ENCODE results near the gene NUP62. TPM values are rescaled to one million over a fixed set of nuclear protein-coding genes. Genes with fewer than 3 reads are reported as not detected.

Gene NUP62, protein sequence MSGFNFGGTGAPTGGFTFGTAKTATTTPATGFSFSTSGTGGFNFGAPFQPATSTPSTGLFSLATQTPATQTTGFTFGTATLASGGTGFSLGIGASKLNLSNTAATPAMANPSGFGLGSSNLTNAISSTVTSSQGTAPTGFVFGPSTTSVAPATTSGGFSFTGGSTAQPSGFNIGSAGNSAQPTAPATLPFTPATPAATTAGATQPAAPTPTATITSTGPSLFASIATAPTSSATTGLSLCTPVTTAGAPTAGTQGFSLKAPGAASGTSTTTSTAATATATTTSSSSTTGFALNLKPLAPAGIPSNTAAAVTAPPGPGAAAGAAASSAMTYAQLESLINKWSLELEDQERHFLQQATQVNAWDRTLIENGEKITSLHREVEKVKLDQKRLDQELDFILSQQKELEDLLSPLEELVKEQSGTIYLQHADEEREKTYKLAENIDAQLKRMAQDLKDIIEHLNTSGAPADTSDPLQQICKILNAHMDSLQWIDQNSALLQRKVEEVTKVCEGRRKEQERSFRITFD
- 57.1 and 57.3 TPM in 2 replicates for total RNA-seq

DNA sequence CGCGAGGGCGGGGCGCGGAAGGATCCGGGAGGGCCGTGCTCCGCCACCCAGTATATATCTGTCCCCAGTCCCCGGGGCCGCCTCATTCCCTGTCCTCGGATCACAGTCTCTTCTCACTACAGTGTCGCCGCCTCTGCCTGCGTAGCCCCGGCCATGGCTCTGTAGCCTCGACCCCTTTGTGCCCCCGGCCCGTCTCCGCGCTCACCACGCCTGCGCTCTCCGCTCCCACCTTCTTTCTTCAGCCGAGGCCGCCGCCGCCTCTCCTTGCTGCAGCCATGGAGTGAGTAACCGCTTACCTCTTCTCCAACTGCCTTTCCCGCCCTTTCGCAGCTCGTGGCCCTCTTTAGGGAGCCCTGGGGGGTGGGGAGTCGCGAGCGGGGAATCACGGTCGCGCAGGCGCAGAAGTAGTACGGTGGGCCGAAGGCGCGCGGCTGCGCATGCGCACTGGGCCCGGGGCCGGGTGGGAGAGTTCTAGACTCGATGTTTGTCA lies at the start of gene NUP62, which contains the start of gene ATF5:
TSS of gene NUP62 (minus strand) at position 384 of the 490 bp plus-strand sequence. CDS start 19,697 bp downstream, outside the sequence.
TSS of gene ATF5 (plus strand) at position 85 of the 490 bp plus-strand sequence. CDS start 1,646 bp downstream, outside the sequence.

DNA sequence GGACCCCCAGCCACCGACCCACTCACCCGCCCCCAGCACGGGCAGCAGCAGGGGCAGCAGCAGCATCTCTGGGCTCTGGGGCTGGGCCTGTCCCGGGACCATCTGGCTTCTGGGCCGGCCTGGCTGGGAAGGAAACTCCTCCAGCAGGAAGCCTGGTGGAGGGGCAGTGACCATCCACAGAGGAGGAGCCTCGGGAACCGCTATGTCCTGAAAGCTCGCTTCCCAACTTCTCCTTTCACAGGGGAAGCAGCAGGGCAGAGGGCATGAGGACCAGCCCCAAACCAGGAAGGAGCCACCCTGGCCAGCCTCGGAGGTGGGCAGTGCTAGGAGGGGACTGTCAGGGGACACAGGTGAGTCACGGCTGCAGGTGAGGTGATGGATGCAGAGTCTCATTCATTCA lies 31.7 kb upstream of the NUP62 start, which contains the start of gene SIGLEC11:
TSS of gene SIGLEC11 (minus strand) at position 193 of the 400 bp plus-strand sequence. CDS start at position 102, 91 bp downstream.

DNA sequence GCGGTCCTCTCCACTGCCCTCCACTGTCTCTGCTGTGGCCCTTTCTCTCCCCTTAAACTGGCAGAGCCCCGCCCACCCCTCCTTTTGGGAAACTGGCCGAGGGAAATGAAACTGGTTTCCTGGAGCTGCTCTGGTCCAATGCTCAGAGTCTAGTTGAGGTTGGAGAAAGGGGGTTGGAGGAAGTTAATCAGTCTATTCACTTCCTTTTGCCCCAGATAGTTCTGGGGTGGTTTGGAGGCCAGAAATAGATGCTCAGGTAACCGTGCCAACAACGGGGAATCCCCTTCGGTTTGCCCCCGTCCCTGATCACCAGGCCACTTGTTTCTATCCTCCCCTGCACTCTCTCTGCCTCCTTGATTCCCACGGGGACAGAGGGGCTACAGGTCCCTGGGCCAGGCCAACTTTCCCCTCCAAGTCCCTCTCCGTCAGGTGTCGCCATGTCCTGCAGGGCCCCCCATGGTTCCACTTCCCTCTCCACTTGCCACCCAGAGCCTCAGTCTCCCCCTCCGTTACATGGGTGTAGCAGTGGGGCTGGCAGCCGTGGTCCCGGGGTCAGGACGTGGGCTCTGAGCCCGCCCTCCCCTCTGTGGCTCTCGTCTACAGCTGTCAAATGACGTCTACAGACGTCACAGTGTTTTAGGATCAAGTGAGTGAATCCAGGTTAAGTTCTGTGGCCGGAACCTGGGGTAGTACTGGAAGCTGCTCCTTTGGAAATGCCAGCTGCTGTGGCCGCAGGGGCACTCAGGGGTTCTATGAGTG lies 32.3 kb downstream of the NUP62 start, which contains the start of gene IL4I1:
TSS of gene IL4I1 (minus strand) at position 25 of the 759 bp plus-strand sequence. CDS start 727 bp downstream, outside the sequence.

DNA sequence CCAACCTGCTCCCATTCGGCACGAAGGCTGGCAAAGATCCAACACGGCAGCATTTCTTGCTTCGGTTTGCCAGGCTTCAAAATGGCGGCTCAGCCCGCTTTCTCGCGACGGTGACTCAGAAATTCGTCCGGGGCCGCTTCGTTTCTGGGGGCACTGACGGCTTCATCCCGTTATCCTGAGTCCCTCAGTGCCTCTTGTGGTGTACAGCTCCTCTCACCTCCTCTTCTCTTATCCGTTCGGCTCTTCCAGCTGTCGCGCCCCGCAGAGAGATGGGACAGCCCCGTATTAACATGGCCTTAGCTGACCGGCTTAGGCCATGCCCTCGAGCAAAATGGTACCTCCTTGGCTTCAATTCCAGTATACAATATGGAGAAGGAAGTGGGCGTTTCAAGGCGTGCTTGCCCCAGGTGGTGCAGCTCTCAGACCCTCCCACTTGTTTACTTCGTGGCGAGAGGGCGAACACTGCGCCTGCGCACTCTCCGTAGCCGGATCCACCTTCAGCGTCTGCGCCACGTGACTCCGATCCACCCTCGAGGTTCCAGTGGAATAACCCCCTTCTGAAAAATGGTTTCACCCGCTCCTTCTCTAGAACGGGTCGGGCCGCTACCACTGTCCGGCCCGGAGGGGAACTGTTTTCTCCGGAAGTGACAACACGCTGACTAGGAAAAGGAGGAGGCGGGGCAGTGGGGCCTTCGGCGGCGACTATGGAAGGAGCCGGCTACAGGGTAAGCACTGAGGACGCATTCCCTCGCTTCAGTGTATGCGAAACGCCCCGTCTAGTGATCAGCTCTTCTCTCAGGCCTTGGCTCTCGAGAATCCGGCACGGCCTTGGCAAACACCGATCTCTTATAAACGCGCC lies 52.1 kb downstream of the NUP62 start, which contains the start of the genes AKT1S1 and TBC1D17:
TSS of gene AKT1S1 (minus strand) at position 336 of the 859 bp plus-strand sequence. CDS start 4,060 bp downstream, outside the sequence.
TSS of gene TBC1D17 (plus strand) at position 683 of the 859 bp plus-strand sequence. CDS start at position 705, 22 bp downstream.

DNA sequence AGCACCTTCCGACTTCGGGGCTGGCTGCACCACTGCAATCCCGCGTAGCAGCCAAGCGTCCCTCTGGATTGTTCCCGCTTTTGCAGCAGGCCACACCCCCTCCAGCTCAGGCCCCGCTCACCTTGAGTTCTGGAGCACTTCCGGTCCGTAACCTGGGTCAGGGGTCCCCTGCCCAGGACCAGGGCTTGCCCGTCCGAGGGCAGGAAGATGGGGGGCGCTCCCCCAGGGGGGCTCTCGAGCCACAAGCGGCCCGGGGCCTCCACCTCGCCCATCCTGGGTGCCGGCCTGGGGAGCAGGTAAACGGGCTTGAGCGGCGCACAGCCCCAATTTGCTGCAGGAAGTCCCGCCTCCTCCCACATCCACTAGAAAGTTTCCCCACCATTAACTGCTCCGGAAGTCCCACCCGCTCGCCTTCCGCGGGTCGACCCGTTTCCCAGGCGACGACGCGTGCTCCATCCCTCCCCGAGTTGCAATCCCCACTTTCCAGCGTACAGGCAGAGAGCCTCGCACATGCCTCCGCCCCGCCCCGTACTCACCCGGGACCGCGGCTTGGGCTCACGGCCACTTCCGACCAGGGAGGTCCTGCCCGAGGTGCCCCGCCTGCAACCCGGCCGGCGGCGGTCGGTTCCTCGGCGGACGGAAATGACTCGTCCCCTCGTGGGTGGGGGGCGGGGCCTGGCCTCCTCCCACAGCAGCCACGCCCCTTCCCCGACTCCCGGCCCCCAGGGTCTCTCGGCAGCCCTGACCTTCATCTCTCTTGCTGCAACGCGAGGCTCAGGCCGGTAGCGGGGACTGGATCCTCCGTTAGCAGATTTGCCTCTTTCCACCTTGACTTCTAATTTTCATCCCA lies 62.1 kb downstream of the NUP62 start, which contains the start of gene PNKP:
TSS of gene PNKP (minus strand) at position 644 of the 850 bp plus-strand sequence. CDS start at position 272, 372 bp downstream.

Other genes starting within 250 kb of the NUP62 start
- 0.67 and 0.74 TPM in 2 replicates for gene ADM5, start 239.9 kb downstream of the NUP62 start, total RNA-seq
- 17.7 and 19.3 TPM in 2 replicates for gene CPT1C, start 238.4 kb downstream of the NUP62 start, total RNA-seq
- not detected in 2 replicates for gene TSKS, start 166.2 kb downstream of the NUP62 start, total RNA-seq
- 136 and 142 TPM in 2 replicates for gene AP2A1, start 162.5 kb downstream of the NUP62 start, total RNA-seq
- 30.1 and 31.8 TPM in 2 replicates for gene FUZ, start 116.2 kb downstream of the NUP62 start, total RNA-seq
- gene MED25, start 111.2 kb downstream of the NUP62 start, total RNA-seq = 28.4 and 28.7 TPM in 2 replicates
- gene PTOV1, start 78.3 kb downstream of the NUP62 start, total RNA-seq = 96.3 and 103 TPM in 2 replicates
- 45.2 and 49.8 TPM in 2 replicates for gene PNKP, start 61.9 kb downstream of the NUP62 start, total RNA-seq
- gene AKT1S1, start 52.1 kb downstream of the NUP62 start, total RNA-seq = 32.9 and 33.5 TPM in 2 replicates
- gene TBC1D17, start 51.8 kb downstream of the NUP62 start, total RNA-seq = 26.3 and 26.6 TPM in 2 replicates
- gene IL4I1, start 32.6 kb downstream of the NUP62 start, total RNA-seq = 0.17 and 0.30 TPM in 2 replicates
- gene ATF5, start 299 bp downstream of the NUP62 start, total RNA-seq = 17.0 and 18.6 TPM in 2 replicates
- not detected in 2 replicates for gene SIGLEC11, start 31.7 kb upstream of the NUP62 start, total RNA-seq
- gene VRK3, start 95.9 kb upstream of the NUP62 start, total RNA-seq = 25.9 and 28.2 TPM in 2 replicates
- 5.4 TPM in 2 replicates for gene ZNF473, start 96.5 kb upstream of the NUP62 start, total RNA-seq
- not detected in 2 replicates for gene IZUMO2, start 233.8 kb upstream of the NUP62 start, total RNA-seq

All from bronchus fibroblast of lung (primary cell).